Activated CD4-positive, alpha-beta T cell treated with anti-CD3 and anti-CD28 coated beads, Interleukin-2, amount 50 U/mL, for 48 hours (primary cell): ENCODE measurements around the gene RNF167.
"Not testable (repeated sequence)": the region's sequence is repeated elsewhere in the genome, so short reads cannot be mapped to it uniquely, and the experiment has no call there.

Experiments used
- DNase-seq, 2 experiments: peaks; one replicate each; pipeline ENCODE4 v3.0.0-alpha.2; 2020

RNF167 gene

DNA sequence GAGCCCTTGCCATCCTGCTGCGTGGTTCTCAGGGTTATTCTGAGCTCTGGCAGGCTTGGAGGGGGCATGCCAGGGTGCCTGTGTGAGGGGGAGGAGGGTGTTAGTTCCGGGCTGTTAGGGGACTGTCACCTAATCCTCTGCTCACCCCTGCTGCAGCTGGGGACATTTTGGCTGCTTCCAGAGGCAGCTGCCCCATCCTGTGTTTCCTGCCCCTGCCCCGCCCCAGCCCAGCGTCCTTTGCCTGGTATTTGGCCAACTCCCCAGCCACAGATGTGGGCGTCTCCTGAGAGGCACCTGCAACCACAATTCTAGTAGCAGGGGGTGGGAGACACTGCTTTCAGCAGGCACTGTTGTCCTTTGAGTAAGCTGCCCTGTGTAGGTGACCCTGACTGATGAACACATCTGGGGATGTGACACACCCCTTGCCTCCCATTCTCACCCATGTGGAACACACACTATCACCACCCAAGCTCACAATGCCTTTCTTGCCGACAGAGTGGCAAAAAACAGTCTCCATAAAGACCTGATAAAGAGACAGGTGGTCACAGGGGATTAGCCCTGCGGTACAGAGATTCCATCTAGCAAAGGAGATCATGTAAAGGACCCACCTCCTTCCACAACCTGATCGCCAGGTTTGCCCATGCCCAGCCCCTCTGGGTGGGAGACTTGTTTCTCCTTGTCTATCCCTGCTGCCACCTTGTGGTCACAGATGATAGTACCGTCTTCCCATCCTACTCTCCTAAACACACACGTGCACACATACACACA lies 36.8 kb upstream of the RNF167 start, which contains the start of gene CHRNE:
Gene CHRNE, minus strand, starts transcription at position 48 of the 768 bp plus-strand sequence. Its CDS starts 35 bp downstream, at position 13.
- peak; percentile 81 to 86 for DNase-seq

DNA sequence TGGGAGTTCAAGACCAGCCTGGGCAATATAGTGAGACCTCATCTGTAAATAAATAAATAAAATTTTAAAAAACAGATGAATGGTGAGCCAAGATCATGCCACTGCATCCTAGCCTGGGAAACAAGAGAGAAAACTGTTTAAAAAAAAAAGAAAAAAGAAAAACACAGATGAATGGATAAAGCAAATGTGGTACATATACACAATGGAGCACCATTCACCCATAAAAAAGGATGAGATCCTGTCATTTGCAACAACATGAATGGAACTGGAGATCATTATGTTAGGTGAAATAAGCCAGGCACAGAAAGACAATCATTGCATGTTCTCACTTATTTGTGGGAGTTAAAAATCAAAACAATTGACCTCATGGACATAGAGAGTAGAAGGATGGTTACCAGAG lies 33.4 kb upstream of the RNF167 start:
- not testable (repeated sequence) for DNase-seq

DNA sequence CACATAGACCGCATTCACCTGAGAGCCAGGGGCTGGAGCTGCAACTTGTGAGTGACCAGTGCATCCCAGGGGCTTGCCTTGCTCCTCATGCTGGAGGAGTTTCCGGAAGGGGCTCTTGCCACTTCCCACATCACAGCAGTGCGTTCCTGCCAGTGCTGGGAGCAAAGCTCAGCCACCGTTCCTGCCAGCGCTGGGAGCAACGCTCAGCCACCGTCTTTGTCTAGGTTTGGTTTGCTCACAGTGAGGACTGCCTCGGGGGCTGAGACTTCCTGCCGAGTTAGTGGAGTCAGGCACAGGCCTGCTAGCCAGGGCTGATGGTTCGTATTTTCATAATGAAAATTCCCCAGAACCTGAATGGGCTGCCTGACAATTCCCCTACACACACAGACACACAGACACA lies 31.8 kb upstream of the RNF167 start:
- DNase-seq = no peak

DNA sequence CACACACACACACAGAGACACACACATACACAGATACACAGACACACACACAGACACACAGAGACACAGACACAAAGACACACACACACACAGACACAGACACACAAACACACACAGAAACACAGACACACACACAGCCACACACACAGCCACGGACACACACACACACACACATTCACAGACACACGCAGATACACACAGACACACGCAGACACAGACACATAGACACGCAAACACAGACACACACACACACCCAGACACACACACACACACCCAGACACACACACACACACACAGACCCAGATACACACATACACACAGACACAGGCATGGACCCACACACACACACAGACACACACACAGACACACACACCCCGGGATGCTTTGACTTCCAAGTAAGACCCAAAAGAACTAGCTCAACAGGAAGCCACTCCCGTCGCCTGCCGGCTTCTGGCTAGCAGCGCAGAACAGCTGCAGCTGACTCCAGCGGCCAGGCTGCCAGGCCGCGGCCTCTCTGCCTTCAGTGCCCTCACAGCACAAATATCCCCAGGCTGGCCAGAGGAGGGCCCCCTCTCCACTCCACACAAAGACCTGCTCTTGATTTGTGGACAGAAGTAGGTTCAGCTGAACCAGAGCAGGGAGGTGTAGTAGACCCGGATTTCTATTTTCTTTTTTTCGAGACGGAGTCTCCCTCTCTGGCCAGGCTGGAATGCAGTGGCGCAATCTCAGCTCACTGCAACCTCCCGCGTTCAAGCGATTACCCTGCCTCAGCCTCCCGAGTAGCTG lies 31.2 kb upstream of the RNF167 start:
- DNase-seq = peak; percentile 77 to 81

DNA sequence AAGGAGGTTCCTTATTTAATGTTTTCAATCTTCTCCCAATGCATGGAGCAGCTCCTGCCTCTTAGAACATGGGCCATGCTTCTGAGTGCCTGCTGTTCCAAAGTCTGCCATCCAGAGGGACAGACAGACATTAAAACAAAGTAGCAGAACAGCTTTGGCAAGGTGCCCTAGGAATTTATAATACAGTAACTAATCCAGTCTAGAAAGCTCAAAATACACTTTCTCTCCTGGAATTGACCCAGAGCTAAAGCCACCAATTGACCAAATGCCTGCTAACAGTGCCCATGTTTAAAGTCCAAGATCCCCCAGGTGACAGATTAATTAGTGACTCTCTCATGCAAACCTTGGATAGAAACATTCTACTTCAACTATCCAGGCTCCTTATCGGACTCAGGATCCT lies 26.1 kb upstream of the RNF167 start:
- no peak for DNase-seq

DNA sequence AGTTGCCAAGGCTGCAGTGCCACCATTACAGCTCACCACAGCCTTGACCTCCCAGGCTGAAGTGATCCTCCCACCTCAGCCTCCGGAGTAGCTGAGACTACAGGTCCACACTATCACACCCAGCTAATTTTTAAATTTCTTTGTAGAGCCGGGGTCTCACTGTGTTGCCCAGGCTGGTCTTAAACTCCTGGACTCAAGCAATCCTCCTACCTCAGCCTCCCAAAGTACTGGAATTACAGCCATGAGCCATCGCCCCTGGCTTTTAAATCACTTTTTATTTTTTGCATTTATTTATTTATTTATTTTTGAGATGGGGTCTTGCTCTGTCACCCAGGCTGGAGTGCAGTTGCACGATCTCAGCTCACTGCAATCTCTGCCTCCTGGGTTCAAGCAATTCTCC lies 25.5 kb upstream of the RNF167 start:
- DNase-seq = not testable (repeated sequence)

DNA sequence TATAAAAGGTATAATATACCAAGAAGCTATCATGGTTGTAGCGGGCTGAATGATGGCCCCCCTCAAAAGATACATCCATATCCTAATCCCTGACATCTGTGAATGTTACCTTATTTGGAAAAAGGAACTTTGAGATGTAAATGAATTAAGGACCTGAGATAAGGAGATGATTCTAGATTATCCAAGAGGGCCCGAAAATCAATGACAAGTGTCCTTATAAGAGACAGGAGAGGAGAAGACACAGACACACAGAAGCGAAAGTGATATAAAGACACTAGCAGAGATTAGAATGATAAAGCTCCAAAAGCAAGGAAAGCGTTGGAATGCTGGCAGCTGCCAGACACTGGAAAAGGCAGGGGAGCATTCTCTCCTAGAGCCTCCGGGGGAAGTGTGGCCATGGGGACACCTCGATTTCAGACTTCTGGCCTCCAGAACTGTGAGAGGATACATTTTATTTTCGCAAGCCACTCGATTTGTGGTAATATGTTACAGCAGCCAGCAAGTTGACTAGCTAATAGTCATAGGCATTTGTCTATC lies 20.5 kb upstream of the RNF167 start:
- DNase-seq = no peak

DNA sequence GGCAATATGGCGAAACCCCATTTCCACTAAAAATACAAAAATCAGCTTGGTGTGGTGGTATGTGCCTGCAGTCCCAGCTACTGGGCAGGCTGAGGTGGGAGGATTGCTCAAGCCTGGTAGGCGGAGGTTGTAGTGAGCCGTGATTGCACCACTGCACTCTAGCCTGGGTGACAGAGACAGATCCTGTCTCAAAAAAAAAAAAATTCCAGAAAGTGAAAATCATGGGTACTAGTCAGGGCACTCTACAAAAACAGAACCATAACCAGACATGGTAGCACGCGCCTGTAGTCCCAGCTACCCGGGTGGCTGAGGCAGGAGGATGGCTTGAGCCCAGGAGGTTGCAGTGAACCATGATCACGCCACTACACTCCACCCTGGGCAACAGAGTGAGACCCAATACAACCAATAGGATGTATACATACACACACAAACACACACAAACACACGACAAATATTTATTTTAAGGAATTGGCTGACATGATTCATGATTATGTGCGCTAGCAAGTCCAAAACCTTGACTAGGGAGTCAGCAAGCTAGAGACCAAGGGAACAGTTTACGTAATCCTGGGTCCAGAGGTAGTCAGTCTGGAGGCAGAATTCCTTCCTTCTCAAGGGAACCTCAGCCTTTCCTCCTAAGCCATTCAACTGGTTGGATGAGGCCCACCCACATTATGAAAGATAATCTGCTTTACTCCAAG lies 19.6 kb upstream of the RNF167 start:
- DNase-seq = no peak

DNA sequence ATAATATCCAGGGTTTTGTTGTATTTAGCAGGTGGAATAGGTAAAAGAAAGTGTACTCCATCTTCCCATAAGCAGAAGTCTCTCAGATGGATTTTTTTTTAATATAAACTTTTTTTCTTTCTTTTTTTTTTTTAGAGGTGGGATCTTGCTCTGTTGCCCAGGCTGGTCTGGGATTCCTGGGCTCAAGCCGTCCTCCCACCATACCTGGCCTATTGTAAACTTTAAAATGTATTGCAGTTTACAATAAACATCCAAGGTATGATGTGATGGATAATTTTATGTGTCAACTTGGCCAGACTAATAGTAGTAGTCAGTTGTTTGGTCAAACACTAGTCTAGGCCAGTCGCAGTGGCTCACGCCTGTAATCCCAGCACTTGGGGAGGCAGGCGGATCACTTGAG lies 18.7 kb upstream of the RNF167 start:
- no peak for DNase-seq

DNA sequence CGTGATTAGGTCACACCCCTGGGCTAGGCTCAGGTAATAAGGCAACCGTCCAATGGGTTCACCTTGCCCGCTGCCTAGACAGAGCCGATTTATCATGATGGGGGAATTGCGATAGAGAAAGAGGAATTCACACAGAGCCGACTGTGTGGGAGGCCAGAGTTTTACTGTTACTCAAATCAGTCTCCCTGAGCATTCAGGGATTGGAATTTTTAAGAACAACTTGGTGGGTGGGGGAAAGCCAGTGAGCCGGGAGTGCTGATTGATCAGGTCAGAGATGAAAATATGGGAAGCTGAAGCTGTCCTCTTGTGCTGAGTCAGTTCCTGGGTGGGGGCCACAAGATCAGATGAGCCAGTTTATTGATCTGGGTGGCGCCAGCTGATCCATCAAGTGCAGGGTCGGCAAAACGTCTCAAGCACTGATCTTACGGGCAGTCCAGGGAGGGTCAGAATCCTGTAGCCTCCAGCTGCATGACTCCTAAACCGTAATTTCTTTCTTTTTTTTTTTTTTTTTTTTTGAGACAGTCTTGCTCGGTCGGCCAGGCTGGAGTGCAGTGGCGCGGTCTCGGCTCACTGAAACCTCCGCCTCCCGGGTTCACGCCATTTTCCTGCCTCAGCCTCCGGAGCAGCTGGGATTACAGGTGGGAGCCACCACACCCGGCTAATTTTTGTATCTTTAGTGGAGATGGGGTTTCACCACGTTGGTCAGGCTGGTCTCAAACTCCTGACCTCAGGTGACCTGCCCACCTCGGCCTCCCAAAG lies 13.3 kb upstream of the RNF167 start:
- DNase-seq = peak in 1 of 2 experiments; percentile 22

DNA sequence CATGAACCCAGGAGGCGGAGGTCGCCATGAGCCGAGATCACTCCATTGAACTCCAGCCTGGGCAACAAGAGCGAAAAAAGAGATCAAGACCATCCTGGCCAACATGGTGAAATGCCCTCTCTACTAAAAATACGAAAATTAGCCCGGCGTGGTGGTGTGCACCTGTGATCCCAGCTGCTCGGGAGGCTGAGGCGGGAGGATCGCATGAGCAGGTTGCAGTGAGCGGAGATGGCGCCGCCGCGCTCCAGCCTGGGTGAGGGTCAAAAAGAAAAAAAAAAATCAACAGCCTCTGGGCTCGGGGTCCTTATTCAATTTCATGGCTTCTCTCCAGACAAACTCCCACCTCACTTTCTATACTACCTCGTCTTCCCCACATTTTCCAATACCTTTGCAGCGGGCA lies 11.2 kb upstream of the RNF167 start:
- DNase-seq = no peak

DNA sequence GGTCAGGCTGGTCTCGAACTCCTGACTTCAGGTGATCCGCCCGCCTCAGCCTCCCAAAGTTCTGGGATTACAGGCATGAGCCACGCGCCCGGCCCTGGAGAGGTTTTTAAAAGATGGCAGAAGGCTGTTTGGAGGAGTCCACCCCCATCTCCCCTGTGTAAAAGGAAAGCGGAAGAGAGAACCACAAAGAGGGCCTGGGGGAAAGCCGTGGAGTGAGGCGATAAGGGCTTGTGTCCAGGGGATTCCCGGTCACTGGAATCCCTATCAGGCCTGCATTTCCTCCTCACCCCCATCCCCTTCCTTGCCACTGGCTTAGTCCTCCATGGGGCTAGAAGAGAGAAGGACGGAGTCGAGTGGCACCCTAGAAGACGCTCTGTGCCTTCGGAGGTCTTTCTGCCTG lies 8.1 kb upstream of the RNF167 start, which contains the start of gene GP1BA:
Gene GP1BA, plus strand, starts transcription at position 315 of the 400 bp plus-strand sequence. CDS start 328 bp downstream, outside the sequence.
- DNase-seq = no peak

DNA sequence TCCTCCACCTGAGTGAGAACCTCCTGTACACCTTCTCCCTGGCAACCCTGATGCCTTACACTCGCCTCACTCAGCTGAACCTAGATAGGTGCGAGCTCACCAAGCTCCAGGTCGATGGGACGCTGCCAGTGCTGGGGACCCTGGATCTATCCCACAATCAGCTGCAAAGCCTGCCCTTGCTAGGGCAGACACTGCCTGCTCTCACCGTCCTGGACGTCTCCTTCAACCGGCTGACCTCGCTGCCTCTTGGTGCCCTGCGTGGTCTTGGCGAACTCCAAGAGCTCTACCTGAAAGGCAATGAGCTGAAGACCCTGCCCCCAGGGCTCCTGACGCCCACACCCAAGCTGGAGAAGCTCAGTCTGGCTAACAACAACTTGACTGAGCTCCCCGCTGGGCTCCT lies 7.3 kb upstream of the RNF167 start:
- no peak for DNase-seq

DNA sequence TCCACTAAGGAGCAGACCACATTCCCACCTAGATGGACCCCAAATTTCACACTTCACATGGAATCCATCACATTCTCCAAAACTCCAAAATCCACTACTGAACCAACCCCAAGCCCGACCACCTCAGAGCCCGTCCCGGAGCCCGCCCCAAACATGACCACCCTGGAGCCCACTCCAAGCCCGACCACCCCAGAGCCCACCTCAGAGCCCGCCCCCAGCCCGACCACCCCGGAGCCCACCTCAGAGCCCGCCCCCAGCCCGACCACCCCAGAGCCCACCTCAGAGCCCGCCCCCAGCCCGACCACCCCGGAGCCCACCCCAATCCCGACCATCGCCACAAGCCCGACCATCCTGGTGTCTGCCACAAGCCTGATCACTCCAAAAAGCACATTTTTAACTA lies 6.4 kb upstream of the RNF167 start:
- DNase-seq = no peak

DNA sequence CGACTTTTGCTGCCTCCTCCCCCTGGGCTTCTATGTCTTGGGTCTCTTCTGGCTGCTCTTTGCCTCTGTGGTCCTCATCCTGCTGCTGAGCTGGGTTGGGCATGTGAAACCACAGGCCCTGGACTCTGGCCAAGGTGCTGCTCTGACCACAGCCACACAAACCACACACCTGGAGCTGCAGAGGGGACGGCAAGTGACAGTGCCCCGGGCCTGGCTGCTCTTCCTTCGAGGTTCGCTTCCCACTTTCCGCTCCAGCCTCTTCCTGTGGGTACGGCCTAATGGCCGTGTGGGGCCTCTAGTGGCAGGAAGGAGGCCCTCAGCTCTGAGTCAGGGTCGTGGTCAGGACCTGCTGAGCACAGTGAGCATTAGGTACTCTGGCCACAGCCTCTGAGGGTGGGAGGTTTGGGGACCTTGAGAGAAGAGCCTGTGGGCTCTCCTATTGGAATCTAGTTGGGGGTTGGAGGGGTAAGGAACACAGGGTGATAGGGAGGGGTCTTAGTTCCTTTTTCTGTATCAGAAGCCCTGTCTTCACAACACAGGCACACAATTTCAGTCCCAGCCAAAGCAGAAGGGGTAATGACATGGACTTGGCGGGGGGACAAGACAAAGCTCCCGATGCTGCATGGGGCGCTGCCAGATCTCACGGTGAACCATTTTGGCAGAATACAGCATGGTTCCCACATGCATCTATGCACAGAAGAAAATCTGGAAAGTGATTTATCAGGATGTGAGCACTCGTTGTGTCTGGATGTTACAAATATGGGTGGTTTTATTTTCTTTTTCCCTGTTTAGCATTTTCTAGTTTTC lies 5.7 kb upstream of the RNF167 start:
- DNase-seq = peak in 1 of 2 experiments; percentile 29

DNA sequence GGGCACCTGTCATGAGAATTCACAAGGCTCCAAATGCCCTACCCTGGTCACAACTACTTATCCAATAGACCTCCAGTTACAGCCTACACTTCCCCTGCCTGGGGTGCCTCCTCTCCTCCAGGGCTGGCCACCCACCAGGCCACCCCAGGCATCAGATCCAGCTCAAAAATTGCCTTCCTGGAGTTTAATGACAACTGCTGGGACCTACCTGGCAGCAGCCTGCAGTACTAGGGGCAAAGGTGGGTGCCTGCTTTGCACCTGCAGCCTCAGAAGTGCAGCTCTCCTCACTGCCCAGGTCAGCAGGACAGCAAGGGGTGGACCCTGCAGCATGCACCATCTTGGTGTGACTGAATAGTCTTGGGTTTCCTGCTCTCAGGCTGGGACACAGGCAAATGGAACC lies 4.4 kb upstream of the RNF167 start:
- no peak for DNase-seq

DNA sequence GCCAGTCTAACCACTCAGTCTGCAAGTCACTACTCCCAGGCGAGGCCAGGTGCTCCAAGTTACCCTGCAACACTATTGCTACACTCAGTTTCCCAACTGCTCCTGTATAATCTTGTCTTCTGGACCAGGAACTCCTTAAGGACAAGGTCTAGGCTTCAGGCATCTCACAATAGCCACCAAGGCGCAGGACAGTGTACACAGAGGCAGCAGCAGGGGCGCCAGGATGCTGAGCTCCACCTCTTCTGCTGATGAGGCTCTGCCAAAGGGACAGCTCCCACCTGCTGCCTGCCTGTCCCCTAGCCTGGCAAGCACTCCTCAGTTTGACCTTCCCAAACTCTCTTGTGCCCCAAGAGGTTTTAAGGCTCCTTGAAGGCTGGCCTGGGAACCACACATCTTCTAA lies 3.6 kb upstream of the RNF167 start:
- DNase-seq = no peak

DNA sequence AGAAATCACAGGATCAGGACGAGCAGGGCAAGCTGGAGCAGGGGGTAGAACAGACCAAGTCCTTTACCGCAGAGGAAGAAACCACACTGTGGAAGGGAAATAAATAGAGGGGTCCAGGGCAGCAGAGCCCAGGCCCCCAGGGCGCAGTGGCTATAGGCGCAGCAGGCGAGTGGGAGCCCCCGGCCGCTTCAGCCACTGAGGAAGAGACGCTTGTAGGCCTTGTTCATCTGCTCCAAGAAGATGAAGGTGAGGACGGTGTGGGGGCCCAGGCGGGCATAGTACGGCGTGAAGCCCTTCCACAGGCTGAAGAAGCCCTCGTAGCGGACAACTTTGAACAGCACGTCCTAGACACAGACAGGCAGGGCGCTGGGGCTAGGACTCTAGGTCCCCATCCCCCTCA lies 2.5 kb upstream of the RNF167 start:
- DNase-seq = no peak

DNA sequence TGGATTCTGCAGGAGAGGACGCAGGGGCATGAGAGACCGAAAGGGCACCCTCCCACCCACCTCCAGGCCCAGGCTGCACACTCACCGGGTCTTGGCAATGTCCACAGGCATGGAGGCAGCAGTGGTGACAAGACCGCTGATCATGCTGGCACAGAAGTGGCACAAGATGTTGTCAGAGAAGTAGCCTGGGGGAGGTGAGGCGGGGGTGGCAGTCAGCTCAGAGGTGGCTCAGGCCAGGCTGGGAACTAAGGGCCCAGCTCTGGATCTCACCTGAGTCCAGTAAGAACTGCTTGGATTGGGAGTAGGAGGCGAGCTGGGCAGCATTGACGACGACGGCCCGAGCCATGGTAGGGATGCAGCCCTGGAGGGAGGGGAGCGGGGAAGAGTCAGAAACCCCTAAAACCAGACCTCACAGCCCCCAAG lies 2.0 kb upstream of the RNF167 start:
- no peak for DNase-seq

DNA sequence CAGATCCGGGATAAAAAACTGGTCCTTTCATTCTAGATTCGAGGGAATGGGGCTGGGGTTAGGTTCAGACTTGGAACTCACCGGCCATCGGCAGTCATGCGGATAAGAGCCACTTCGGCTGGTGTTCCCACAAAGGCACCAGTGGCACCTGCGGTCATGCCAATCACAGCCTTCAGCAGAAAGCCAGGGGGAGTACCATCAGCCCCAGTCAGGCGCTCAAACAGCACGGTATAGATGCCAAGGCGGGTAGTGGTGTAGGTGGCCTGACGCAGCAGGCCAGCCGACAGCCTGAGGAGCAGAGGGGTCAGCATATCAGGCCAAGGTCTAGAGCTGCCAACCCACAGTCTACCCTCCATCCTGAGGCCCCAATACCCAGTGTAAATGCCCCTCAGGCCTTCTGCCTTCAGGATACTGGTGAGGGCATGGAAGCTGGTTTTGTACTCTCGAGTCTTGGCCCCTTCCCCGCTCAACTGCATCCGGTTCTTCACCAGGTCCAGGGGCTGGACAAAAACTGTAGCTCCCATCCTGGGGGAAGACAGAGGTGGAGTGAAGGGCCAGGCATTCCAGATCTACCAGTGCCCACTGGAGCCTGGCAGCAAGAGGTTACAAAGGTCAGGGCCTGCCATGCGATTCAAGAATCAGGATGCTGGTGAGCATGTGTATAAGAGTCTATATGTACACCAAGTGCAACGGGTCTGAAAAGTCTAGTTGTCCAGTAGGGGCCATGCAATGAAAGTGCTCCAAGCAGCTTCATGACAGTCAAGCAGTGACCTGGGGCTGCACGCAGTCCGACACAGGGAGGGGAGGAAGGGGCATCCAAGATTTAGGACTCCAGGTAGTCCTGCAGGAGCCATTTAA lies 1.2 kb upstream of the RNF167 start:
- no peak for DNase-seq

DNA sequence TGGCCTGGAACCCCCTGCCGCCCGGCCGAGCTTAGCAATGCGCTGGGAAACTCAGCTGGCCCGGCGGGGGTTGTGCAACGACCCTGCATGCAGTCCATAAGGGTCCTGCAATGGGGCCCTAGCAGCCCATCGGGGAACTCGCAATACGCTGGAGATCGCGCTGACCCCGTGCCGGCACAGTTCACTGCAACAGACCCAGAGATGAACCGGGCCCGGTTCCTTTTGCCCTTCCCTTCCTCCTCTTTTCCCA lies 597 bp upstream of the RNF167 start:
- DNase-seq = no peak
